RWPE1 (cell line): Measurements from ENCODE around the gene TNFSF4.

Source experiments
- CTCF ChIA-PET: fragments of 350-600 bp; sonication (Branson Sonifier 250); formaldehyde crosslinking; extraction: SDS; loops from one replicate; lab custom pipeline; 2021; lab: Yijun Ruan, JAX
- POLR2A ChIA-PET: fragments of 400-600 bp; formaldehyde crosslinking; extraction: SDS; loops from one replicate; lab custom pipeline; 2020; ENCODE audit warnings: antibody characterized with exemption; ENCODE audit not compliant: low non-redundant PET; lab: Yijun Ruan, JAX
- DNase-seq: peaks from one replicate; pipeline ENCODE4 v3.0.0; 2012; ENCODE audit warnings: low spot score
- H3K27ac ChIP-seq: fragments of 450-650 bp; 2 replicates; pipeline ENCODE4 v1.5.1; 2017
- TF ChIP-seq, protein P1 (sequence below): fragments of 450-650 bp; conservative IDR thresholded peaks from 2 replicates; pipeline ENCODE4 v1.5.1; 2017; ENCODE audit warnings: low read depth, mild to moderate bottlenecking

The TNFSF4 gene

GRCh38 chr1:173212952-173213491, 5.9 kb upstream of the TNFSF4 start:
- CTCF ChIA-PET: no interaction called here
- DNase-seq: no peak
- H3K27ac ChIP-seq: no peak overlapping the region
- POLR2A ChIA-PET: no interaction called here
- TF ChIP-seq, protein P1, sequence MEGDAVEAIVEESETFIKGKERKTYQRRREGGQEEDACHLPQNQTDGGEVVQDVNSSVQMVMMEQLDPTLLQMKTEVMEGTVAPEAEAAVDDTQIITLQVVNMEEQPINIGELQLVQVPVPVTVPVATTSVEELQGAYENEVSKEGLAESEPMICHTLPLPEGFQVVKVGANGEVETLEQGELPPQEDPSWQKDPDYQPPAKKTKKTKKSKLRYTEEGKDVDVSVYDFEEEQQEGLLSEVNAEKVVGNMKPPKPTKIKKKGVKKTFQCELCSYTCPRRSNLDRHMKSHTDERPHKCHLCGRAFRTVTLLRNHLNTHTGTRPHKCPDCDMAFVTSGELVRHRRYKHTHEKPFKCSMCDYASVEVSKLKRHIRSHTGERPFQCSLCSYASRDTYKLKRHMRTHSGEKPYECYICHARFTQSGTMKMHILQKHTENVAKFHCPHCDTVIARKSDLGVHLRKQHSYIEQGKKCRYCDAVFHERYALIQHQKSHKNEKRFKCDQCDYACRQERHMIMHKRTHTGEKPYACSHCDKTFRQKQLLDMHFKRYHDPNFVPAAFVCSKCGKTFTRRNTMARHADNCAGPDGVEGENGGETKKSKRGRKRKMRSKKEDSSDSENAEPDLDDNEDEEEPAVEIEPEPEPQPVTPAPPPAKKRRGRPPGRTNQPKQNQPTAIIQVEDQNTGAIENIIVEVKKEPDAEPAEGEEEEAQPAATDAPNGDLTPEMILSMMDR: no peak

- ChIA-PET CTCF (no interaction called here), POLR2A (no interaction called here)
- DNase-seq: no peak
- no peak overlapping the region for H3K27ac ChIP-seq
- TF ChIP-seq, protein P1: no peak
Measured at GRCh38 chr1:173210716-173211231, 3.6 kb upstream of the TNFSF4 start.

- TF ChIP-seq, protein P1: no peak
- no peak overlapping the region for H3K27ac ChIP-seq
- no peak for DNase-seq
- CTCF ChIA-PET: no interaction called here
- POLR2A ChIA-PET: no interaction called here
Measured at GRCh38 chr1:173210283-173210682, 3.2 kb upstream of the TNFSF4 start.

GRCh38 chr1:173208868-173209267, 1.7 kb upstream of the TNFSF4 start:
- CTCF ChIA-PET: no interaction called here
- TF ChIP-seq, protein P1: no peak
- no peak for DNase-seq
- POLR2A ChIA-PET: interaction anchor here (0.6 kb wide), 1 partner anchor 132 kb away, joined by 3 read pairs; no protein-coding TSS in a partner anchor
- no peak overlapping the region for H3K27ac ChIP-seq

GRCh38 chr1:173208146-173208545, 1.0 kb upstream of the TNFSF4 start:
- H3K27ac ChIP-seq: no peak overlapping the region
- no peak for DNase-seq
- CTCF ChIA-PET: interaction anchor here (0.5 to 0.6 kb wide), 2 partner anchors 296 to 436 kb away, joined by 3 read pairs; no protein-coding TSS in a partner anchor
- POLR2A ChIA-PET: no interaction called here
- TF ChIP-seq, protein P1: no peak

DNA sequence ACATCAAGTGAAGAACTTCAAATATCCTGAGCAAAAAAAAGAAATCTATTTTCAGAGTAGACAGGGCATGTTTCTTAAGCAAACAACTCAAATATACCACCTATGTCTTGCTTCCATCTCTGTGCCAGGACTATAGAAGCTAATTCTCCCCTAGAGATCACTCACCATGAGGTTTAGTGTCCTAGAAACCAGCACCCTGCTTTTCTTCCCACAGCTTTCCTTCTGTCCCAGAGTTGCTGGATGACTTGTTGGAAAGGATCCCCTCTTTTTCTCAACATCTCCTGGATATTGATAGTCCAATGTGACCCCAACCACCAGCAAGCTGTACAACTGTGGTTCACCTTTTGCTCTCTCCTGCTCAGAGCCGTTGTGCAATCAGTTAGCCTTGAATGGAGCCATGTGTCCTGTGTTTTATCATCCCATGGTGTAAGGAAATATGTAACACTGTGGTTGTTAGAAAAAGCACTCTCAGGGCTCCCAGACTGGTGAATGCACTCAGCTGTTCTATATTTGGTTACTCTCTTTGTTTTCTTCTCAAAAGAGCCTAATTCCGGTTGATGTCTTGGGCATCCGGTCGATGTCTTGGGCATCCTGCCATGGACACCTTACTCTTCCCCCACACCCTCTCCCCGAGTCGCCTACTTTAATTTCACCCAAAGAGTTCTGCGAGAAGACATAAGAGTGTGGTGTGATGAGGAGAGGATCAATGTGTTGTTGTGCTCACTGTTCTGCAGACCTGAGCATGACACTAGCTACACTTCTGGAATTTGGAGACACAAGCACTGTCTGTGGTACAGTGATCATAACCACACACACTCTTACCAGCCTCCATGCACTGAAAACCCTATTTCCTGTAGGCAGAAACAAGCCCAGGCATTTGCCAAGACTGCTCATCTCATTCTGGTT, 1.7 kb downstream of the TNFSF4 start:
- TF ChIP-seq, protein P1: no peak
- DNase-seq: no peak
- ChIA-PET CTCF (interaction anchor here (1.8 kb wide), 1 partner anchor 380 kb away, joined by 7 read pairs; no protein-coding TSS in a partner anchor), POLR2A (no interaction called here)
- H3K27ac ChIP-seq: no peak overlapping the region
